Measurements from ENCODE around the gene SPATA12.

GRCh38 chr3:57068437-57069089 is 8.1 kb downstream of the SPATA12 start:
- TF ChIP-seq CTCF (conservative IDR thresholded peaks at IDR 0.05 in 1 of 2, IDR thresholded peaks at IDR 0.05 in 1 of 2; ENCODE audit: extremely low read depth in 1 of 2, insufficient read depth in 1 of 2, low read depth in 1 of 2, low read length in 2 of 2) (no peak), EZH2 (IDR thresholded peaks at IDR 0.05; ENCODE audit: borderline replicate concordance, low read length) (no peak)

All from mammary epithelial cell (primary cell).